Endothelial cell of umbilical vein (primary cell): ENCODE data around the gene ARHGEF39. TPM values are rescaled to one million over a fixed set of nuclear protein-coding genes. Genes with fewer than 3 reads are reported as not detected.

Experiments used
- BruUV-seq: library from RNA; stranded (reverse); fragments of 400-500 nt; replicated peaks from 2 replicates; lab custom pipeline; 2021; lab: Mats Ljungman, UMichigan
- CTCF ChIA-PET: fragments of 300-600, 350-600 bp; sonication (Branson Sonifier 250); formaldehyde crosslinking; loops from one replicate; lab custom pipeline; 2021; ENCODE audit warnings: antibody characterized with exemption, inconsistent platforms; lab: Charles Lee
- POLR2A ChIA-PET: fragments of 300-600, 350-600 bp; sonication (Branson Sonifier 250); formaldehyde crosslinking; loops from one replicate; lab custom pipeline; 2021; ENCODE audit warnings: antibody characterized with exemption, inconsistent platforms; lab: Charles Lee
- DNase-seq: peaks from one replicate; pipeline ENCODE4 v3.0.0-alpha.2; 2011; ENCODE audit warnings: low read depth, low spot score
- FAIRE-seq: peaks from 2 replicates; lab custom pipeline; 2011; peaks lifted over from hg19 to GRCh38; lab: Jason Lieb, UNC
- H2AFZ ChIP-seq: 2 replicates; pipeline ENCODE4 v1.6.0; 2012; ENCODE audit warnings: low read depth, low read length, control low read depth, inconsistent platforms
- H3K27ac ChIP-seq: 2 replicates; pipeline ENCODE4 v1.5.1; 2011; ENCODE audit warnings: low read depth, mild to moderate bottlenecking, control low read depth, low read length, moderate library complexity; ENCODE audit not compliant: insufficient read depth
- H3K27me3 ChIP-seq, 2 experiments: 2 replicates each; pipeline versions ENCODE4 v1.6.0 to v1.6.1; 2011; ENCODE audit warnings: low read length in 2 of 2, mixed read lengths in 1 of 2; ENCODE audit not compliant: control insufficient read depth in 2 of 2, insufficient read depth in 2 of 2
- H3K36me3 ChIP-seq, 2 experiments: 2 replicates in 1 of 2; 3 replicates in 1 of 2; pipeline ENCODE4 v1.5.1; 2011; ENCODE audit warnings: low read length in 2 of 2, mild to moderate bottlenecking in 1 of 2, moderate library complexity in 1 of 2; ENCODE audit not compliant: control insufficient read depth in 2 of 2, insufficient read depth in 2 of 2; ENCODE audit errors: extremely low read depth in 1 of 2
- H3K4me1 ChIP-seq: 3 replicates; pipeline ENCODE4 v1.5.1; 2011; ENCODE audit warnings: mild to moderate bottlenecking, low read length; ENCODE audit not compliant: control insufficient read depth, insufficient read depth; ENCODE audit errors: extremely low read depth
- H3K4me2 ChIP-seq: 2 replicates; pipeline ENCODE4 v1.6.1; 2011; ENCODE audit warnings: low read length, control low read depth, mixed read lengths; ENCODE audit not compliant: insufficient read depth
- H3K4me3 ChIP-seq, 3 experiments: fragments of 200-600 bp in 1 of 3; sonication (generic), shearing (Covaris generic) in 1 of 3; replicated peaks in 1 of 3; 2 replicates each; pipeline ENCODE4 v1.5.1; 2011 to 2016; ENCODE audit warnings: control low read depth in 3 of 3, low read length in 3 of 3, mild to moderate bottlenecking in 2 of 3, inconsistent platforms in 1 of 3, low read depth in 1 of 3, moderate library complexity in 1 of 3; ENCODE audit not compliant: insufficient read depth in 1 of 3
- H3K79me2 ChIP-seq: 2 replicates; pipeline ENCODE4 v1.6.0; 2012; ENCODE audit warnings: low read length, inconsistent platforms; ENCODE audit not compliant: control insufficient read depth, insufficient read depth
- H3K9ac ChIP-seq: replicated peaks from 2 replicates; pipeline ENCODE3; 2011; ENCODE audit warnings: low read length, control low read depth; ENCODE audit not compliant: insufficient read depth; ENCODE audit errors: extremely low read depth
- H3K9me1 ChIP-seq: replicated peaks from 3 replicates; pipeline ENCODE4 v1.6.0; 2011; ENCODE audit warnings: mild to moderate bottlenecking, low read length; ENCODE audit not compliant: control insufficient read depth, insufficient read depth; ENCODE audit errors: extremely low read depth
- H3K9me3 ChIP-seq: replicated peaks from 2 replicates; pipeline ENCODE4 v1.5.1; 2012; ENCODE audit warnings: low read length, inconsistent platforms; ENCODE audit not compliant: control insufficient read depth, insufficient read depth
- H4K20me1 ChIP-seq: replicated peaks from 2 replicates; pipeline ENCODE3; 2011; ENCODE audit warnings: mild to moderate bottlenecking, low read length; ENCODE audit not compliant: control insufficient read depth, insufficient read depth; ENCODE audit errors: extremely low read depth
- EZH2 ChIP-seq: IDR thresholded peaks from 2 replicates; pipeline ENCODE4 v1.6.1; 2012; ENCODE audit warnings: borderline replicate concordance, low read depth, mild to moderate bottlenecking, moderate library complexity, low read length, inconsistent platforms; ENCODE audit not compliant: severe bottlenecking
- FOS ChIP-seq: IDR thresholded peaks from 2 replicates; pipeline ENCODE4 v1.6.1; 2011; ENCODE audit warnings: mild to moderate bottlenecking, low read length, moderate library complexity, borderline replicate concordance; ENCODE audit not compliant: insufficient read depth
- GATA2 ChIP-seq: IDR thresholded peaks from 2 replicates; pipeline ENCODE4 v1.7.0; 2011; ENCODE audit warnings: low read depth, mild to moderate bottlenecking, moderate library complexity, mixed read lengths, low read length; ENCODE audit not compliant: insufficient read length, insufficient read depth
- JUN ChIP-seq: IDR thresholded peaks from 2 replicates; pipeline ENCODE4 v1.6.1; 2011; ENCODE audit warnings: borderline replicate concordance, low read depth; ENCODE audit not compliant: insufficient read length, insufficient read depth
- MYC ChIP-seq: IDR thresholded peaks from one replicate; pipeline ENCODE4 v1.6.1; 2011; ENCODE audit warnings: mild to moderate bottlenecking, low read depth, low read length
- POLR2A ChIP-seq: IDR thresholded peaks from 2 replicates; pipeline ENCODE4 v1.6.1; 2012; ENCODE audit warnings: low read depth, mild to moderate bottlenecking, control low read depth, low read length
- POLR2AphosphoS5 ChIP-seq: IDR thresholded peaks from 2 replicates; pipeline ENCODE4 v1.6.1; 2012; ENCODE audit warnings: low read depth, mild to moderate bottlenecking, control low read depth, low read length, moderate library complexity; ENCODE audit not compliant: insufficient read depth
- dilution Hi-C: fragments of 300-500 bp; cut with MboI; formaldehyde crosslinking; loops from one replicate; pipeline ENCODE4 v1.15.0; 2019; ENCODE audit warnings: low sequenced_read_pairs; ENCODE audit not compliant: extremely low pct_ligation_motif_present
- intact Hi-C: fragments of 100-400 bp; cut with micrococcal nuclease; formaldehyde crosslinking; loops from one replicate; pipeline ENCODE4 v1.10.0; 2022
- polyA plus RNA-seq, 4 experiments: library from polyadenylated mRNA; depleted of rRNA in 3 of 4; stranded (reverse) in 3 of 4; unstranded in 1 of 4; fragments of >200 nt; gene quantifications; 2 replicates each; pipeline versions ENCODE4 v1.2.1 to v1.2.3, GENCODE V29; 2011 to 2012; ENCODE audit warnings: missing spikeins in 1 of 4
- total RNA-seq: library from RNA; stranded (reverse); gene quantifications from 2 replicates; pipeline ENCODE4 v1.2.3, GENCODE V29; 2021
- TF ChIP-seq, protein P1 (sequence below), 2 donors: IDR thresholded peaks; 1 replicate in 1 of 2; 2 replicates in 1 of 2; pipeline ENCODE4 v1.5.1; 2011; ENCODE audit warnings: low read length in 2 of 2, mild to moderate bottlenecking in 2 of 2, moderate library complexity in 2 of 2, control low read depth in 1 of 2, inconsistent platforms in 1 of 2, low read depth in 1 of 2; ENCODE audit not compliant: insufficient read depth in 1 of 2; ENCODE audit errors: extremely low read depth in 1 of 2
- TF ChIP-seq, protein P2 (sequence below): IDR thresholded peaks from 2 replicates; pipeline ENCODE4 v1.6.1; 2011; ENCODE audit not compliant: insufficient read depth, insufficient read length

The ARHGEF39 gene
- total and polyA plus RNA-seq, 2 donors (not counting 3 experiments of a cell fraction or from before 2014, with no cell fraction given), result 4.7 to 6.5 TPM

DNA sequence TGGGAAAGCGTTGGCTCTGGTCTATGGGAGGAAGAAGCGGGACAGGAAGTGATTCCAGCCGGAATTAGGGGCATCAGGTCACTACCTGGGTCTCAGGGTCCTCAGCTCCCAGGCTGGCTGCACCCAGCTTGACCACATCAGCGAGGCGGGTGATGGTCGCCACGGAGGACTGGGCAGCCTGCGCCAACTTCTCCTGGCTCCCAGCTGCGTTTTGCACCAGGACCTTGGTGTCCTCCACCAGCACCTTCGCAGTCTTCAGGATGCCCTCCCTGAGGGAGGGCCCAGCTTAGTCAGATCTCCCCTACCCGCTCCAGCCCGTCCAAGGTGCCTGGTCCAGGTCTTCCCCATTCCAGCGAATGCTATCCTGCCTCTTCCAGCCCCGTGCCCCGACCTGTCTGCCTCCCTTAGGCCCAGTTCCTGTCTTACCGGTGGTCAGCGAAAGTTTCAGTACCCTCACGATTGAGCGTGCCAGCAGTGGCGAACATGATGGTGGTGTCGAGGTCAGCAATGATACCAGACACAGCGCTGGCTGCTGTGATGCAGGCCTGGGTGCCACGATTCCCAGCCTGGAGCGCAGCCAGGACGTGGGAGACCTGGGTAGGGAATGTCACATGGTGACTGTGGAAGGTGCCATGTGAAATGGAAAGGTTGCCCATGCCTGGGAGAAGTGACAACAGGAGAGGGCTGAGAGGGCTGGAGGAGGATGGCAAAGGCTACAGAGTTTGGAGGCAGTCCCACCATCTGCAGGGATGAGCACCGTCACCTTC lies 39.1 kb upstream of the ARHGEF39 start:
- Histone ChIP-seq H3K4me2 (no peak overlapping the region), H3K4me1 (no peaks in the 10 kb centered on the region), H3K79me2 (no peaks in the 10 kb centered on the region), H3K27ac (no peak overlapping the region), H3K27me3 (no peaks in the 10 kb centered on the region), H4K20me1 (no peaks in the 10 kb centered on the region), H3K9me3 (no peaks in the 10 kb centered on the region), H3K9me1 (no peaks in the 10 kb centered on the region), H2AFZ (no peak overlapping the region), H3K4me3 (no peak overlapping the region), H3K36me3 (peaks cover 67 to 89% of the 10 kb centered on the region in 2 experiments), H3K9ac (no peak overlapping the region)
- no peak for DNase-seq
- intact Hi-C loops (no loop called here), dilution Hi-C loops (no loop called here)
- TF ChIP-seq MYC (no peak), POLR2AphosphoS5 (no peak), POLR2A (no peak), JUN (no peak), FOS (no peak), GATA2 (no peak), EZH2 (no peak)
- TF ChIP-seq, protein P1, sequence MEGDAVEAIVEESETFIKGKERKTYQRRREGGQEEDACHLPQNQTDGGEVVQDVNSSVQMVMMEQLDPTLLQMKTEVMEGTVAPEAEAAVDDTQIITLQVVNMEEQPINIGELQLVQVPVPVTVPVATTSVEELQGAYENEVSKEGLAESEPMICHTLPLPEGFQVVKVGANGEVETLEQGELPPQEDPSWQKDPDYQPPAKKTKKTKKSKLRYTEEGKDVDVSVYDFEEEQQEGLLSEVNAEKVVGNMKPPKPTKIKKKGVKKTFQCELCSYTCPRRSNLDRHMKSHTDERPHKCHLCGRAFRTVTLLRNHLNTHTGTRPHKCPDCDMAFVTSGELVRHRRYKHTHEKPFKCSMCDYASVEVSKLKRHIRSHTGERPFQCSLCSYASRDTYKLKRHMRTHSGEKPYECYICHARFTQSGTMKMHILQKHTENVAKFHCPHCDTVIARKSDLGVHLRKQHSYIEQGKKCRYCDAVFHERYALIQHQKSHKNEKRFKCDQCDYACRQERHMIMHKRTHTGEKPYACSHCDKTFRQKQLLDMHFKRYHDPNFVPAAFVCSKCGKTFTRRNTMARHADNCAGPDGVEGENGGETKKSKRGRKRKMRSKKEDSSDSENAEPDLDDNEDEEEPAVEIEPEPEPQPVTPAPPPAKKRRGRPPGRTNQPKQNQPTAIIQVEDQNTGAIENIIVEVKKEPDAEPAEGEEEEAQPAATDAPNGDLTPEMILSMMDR (IDR thresholded peaks at IDR 0.05; ENCODE audit: extremely low read depth in 1 of 2, insufficient read depth in 1 of 2, low read depth in 1 of 2, low read length in 2 of 2), result no peak
- TF ChIP-seq, protein P2, sequence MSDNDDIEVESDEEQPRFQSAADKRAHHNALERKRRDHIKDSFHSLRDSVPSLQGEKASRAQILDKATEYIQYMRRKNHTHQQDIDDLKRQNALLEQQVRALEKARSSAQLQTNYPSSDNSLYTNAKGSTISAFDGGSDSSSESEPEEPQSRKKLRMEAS, result no peak
- POLR2A ChIA-PET, result no interaction called here
- no peak for FAIRE-seq
- BruUV-seq, result TSS peak; percentile 21
- CTCF ChIA-PET, result interaction anchor here (2.3 kb wide), 1 partner anchor 8 kb away, joined by 17 read pairs; no protein-coding TSS in a partner anchor
